NCI-H1105 treated with DMSO at 0.1 percent for 48 hours (cell line): ENCODE results near the gene ANKH.

Source experiments
- DNase-seq: peaks from one replicate; lab custom pipeline; 2025; lab: John Stamatoyannopoulos, UW

Gene ANKH

GRCh38 chr5:14664270-14665100, 207.1 kb downstream of the ANKH start, which contains the start of gene OTULIN:
TSS of gene OTULIN (plus strand) at chr5:14664718. CDS start at chr5:14664826, 108 bp downstream.
- DNase-seq, result peak; percentile 92

- peak; percentile 29 for DNase-seq
Observed at GRCh38 chr5:14663734-14664269, 207.8 kb downstream of the ANKH start.

- no peak for DNase-seq
Observed at GRCh38 chr5:14662721-14663260, 208.8 kb downstream of the ANKH start.

- no peak for DNase-seq
Observed at GRCh38 chr5:14660833-14661232, 210.7 kb downstream of the ANKH start.

- no peak for DNase-seq
Observed at GRCh38 chr5:14659821-14660607, 211.6 kb downstream of the ANKH start.

- DNase-seq, result no peak
Observed at GRCh38 chr5:14656898-14657297, 214.7 kb downstream of the ANKH start.

- no peak for DNase-seq
Observed at GRCh38 chr5:14655146-14655741, 216.3 kb downstream of the ANKH start.
